Upper lobe of left lung (tissue), 6 donors: ENCODE data around the gene OGFOD3. TPM values are rescaled to one million over a fixed set of nuclear protein-coding genes. Genes with fewer than 3 reads are reported as not detected.
"Not testable (repeated sequence)": the region's sequence is repeated elsewhere in the genome, so short reads cannot be mapped to it uniquely, and the experiment has no call there.

Experiments used
- ATAC-seq, 2 donors: fragments of 200-7000 bp; cut with Tn5 transposase; one replicate each; pipeline ENCODE4 v1.9.1; 2022; ENCODE audit warnings: mild to moderate bottlenecking in 2 of 2, moderate library complexity in 2 of 2; ENCODE audit not compliant: low FRiP score in 2 of 2
- DNase-seq, 2 donors: peaks; one replicate each; pipeline ENCODE4 v3.0.0-alpha.2; 2019 to 2020
- H3K27ac ChIP-seq, 4 donors: fragments of 200-600 bp; sonication (generic); one replicate each; pipeline ENCODE4 v1.5.1; 2016 to 2019
- H3K27me3 ChIP-seq, 4 donors: fragments of 200-600 bp; sonication (generic); one replicate each; pipeline ENCODE4 v1.5.1; 2017 to 2019
- H3K36me3 ChIP-seq, 4 donors: fragments of 200-600 bp; sonication (generic); one replicate each; pipeline ENCODE4 v1.5.1; 2016 to 2019
- H3K4me1 ChIP-seq, 4 donors: fragments of 200-600 bp; sonication (generic); one replicate each; pipeline ENCODE4 v1.5.1; 2018 to 2019
- H3K4me3 ChIP-seq, 4 donors: fragments of 200-600 bp; sonication (generic); one replicate each; pipeline ENCODE4 v1.5.1; 2017 to 2019; ENCODE audit warnings: mild to moderate bottlenecking in 2 of 4, moderate library complexity in 1 of 4
- H3K9me3 ChIP-seq, 4 donors: fragments of 200-600 bp; sonication (generic); one replicate each; pipeline ENCODE4 v1.5.1; 2018 to 2019
- EP300 ChIP-seq, 4 donors: sonication (generic); formaldehyde crosslinking; IDR thresholded peaks; one replicate each; pipeline ENCODE4 v1.5.1; 2017; ENCODE audit warnings: antibody characterized with exemption in 4 of 4, control low read depth in 2 of 4
- POLR2A ChIP-seq, 4 donors: fragments of 450-650 bp; IDR thresholded peaks; one replicate each; pipeline ENCODE4 v1.5.1; 2016 to 2017; ENCODE audit warnings: antibody characterized with exemption in 4 of 4, mild to moderate bottlenecking in 2 of 4
- POLR2AphosphoS5 ChIP-seq, 2 donors: sonication (generic); formaldehyde crosslinking; IDR thresholded peaks; one replicate each; pipeline ENCODE4 v1.5.1; 2017; ENCODE audit warnings: antibody characterized with exemption in 2 of 2
- WGBS, 2 donors: methylation state at CpG; one replicate each; pipeline ENCODE4 v1.1.5; 2017 to 2018; 5-methylcytosine and 5-hydroxymethylcytosine counted together
- total RNA-seq, 6 donors: library from RNA; depleted of rRNA in 4 of 6; stranded (reverse); fragments of >200 nt in 4 of 6; gene quantifications; one replicate each; pipeline versions ENCODE4 v1.1.0 to v1.2.1, GENCODE V29; 2016 to 2021
- TF ChIP-seq, protein P1 (sequence below), 6 experiments: fragments of 450-650 bp in 4 of 6; fragments of 200-600 bp in 2 of 6; sonication (generic) in 2 of 6; IDR thresholded peaks; one replicate each; pipeline ENCODE4 v1.5.1; 2016 to 2019; ENCODE audit warnings: antibody characterized with exemption in 6 of 6
- donor health status: DM: no; HTN: no; CAD: no; lungs with moderate emphysema.
- donor health status: DM: no; HTN: yes; CAD: no; lungs with severe emphysema.

Gene OGFOD3
- total RNA-seq, 6 donors from 2014 or later = 20.0 to 76.9 (median 38.2) TPM

DNA sequence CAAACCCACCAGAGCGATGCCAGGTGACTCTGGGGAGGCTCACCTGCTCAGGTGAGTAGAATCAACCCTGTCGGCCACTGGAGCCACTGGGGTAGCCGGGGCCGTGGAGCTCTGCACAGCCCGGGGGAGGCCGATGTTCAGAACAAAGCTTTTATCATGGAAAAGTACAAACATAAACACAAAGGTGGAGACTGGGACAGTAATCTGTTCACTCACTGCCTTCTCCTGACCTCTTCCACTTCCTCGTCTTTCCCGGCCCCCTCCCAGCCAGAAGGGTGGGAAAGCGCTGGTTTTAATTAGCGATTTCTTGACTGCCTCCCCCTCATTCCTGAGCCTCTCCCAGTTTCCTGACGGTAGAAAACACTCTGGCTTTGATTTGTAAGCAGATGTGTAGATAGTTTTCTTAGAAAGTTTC, 69.1 kb downstream of the OGFOD3 start:
- no peaks in the 10 kb centered on the region for H3K36me3 ChIP-seq
- ATAC-seq (peak in 1 of 2 donors; percentile 38), DNase-seq (peak in 1 of 2 donors; percentile 57)
- no peak for TF ChIP-seq EP300 (IDR thresholded peaks at IDR 0.05)
- no peaks in the 10 kb centered on the region for H3K9me3 ChIP-seq
- H3K27me3 ChIP-seq = no peaks in the 10 kb centered on the region
- WGBS, 2 donors = 51 to 52% methylated on average over 10 to 11 of the region's 11 CpGs
- H3K4me1 ChIP-seq = peaks cover 0 to 9% (median 0%) of the 10 kb centered on the region in 4 donors
- H3K27ac ChIP-seq = no peak overlapping the region
- H3K4me3 ChIP-seq = no peak overlapping the region

DNA sequence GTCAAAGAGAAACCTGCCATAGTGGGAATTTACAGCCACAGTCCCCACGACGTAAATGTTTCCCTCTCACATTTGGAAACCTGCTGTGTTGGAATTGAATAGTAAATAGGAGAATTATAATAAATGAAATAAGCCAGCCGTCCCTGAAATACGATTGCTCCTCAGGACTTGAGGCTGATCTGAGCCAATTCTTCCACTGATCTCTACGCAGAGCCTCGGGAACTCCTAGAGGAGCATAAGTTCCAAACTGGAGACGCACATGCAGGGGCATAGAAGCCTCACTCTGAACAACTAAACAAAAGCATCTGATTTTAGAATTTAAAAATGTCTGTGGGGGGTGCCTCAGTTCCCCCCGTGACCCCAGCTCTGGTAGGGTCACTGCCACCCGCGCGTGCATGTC, 69.5 kb downstream of the OGFOD3 start:
- H3K4me3 ChIP-seq = no peak overlapping the region
- no peaks in the 10 kb centered on the region for H3K9me3 ChIP-seq
- H3K27ac ChIP-seq = no peak overlapping the region
- no peaks in the 10 kb centered on the region for H3K27me3 ChIP-seq
- WGBS, 2 donors = 74 to 85% methylated on average over 11 of the region's 11 CpGs
- DNase-seq (no peak), ATAC-seq (no peak)
- H3K36me3 ChIP-seq = no peaks in the 10 kb centered on the region
- TF ChIP-seq, protein P1, sequence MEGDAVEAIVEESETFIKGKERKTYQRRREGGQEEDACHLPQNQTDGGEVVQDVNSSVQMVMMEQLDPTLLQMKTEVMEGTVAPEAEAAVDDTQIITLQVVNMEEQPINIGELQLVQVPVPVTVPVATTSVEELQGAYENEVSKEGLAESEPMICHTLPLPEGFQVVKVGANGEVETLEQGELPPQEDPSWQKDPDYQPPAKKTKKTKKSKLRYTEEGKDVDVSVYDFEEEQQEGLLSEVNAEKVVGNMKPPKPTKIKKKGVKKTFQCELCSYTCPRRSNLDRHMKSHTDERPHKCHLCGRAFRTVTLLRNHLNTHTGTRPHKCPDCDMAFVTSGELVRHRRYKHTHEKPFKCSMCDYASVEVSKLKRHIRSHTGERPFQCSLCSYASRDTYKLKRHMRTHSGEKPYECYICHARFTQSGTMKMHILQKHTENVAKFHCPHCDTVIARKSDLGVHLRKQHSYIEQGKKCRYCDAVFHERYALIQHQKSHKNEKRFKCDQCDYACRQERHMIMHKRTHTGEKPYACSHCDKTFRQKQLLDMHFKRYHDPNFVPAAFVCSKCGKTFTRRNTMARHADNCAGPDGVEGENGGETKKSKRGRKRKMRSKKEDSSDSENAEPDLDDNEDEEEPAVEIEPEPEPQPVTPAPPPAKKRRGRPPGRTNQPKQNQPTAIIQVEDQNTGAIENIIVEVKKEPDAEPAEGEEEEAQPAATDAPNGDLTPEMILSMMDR (IDR thresholded peaks at IDR 0.05) = no peak
- no peak for TF ChIP-seq POLR2A (IDR thresholded peaks at IDR 0.05)
- no peak for TF ChIP-seq POLR2AphosphoS5 (IDR thresholded peaks at IDR 0.05)
- TF ChIP-seq EP300 (IDR thresholded peaks at IDR 0.05) = no peak
- H3K4me1 ChIP-seq = peaks cover 0 to 9% (median 0%) of the 10 kb centered on the region in 4 donors

DNA sequence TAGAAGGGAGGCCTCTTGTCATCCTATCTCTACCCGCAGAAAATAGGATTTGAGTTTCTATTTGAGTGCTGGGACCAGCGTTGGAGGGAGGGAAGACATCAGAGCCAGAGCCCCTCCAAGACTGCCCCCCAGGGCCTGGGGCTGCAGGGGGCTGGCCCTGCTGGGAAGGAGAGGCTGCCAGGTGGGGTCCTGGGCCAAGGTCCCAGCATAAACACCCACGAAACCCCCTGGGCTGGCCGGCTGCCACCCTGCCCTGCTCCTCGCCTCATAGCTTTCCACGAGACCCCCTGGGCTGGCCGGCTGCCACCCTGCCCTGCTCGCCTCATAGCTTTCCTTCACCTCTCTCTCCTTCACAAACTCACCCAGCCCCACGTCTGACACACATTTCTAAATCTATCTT, 70.0 kb downstream of the OGFOD3 start:
- WGBS, 2 donors = 78% methylated on average over 9 of the region's 9 CpGs
- no peaks in the 10 kb centered on the region for H3K36me3 ChIP-seq
- no peaks in the 10 kb centered on the region for H3K9me3 ChIP-seq
- H3K4me3 ChIP-seq = no peak overlapping the region
- H3K27ac ChIP-seq = no peak overlapping the region
- no peak for TF ChIP-seq EP300 (IDR thresholded peaks at IDR 0.05)
- no peak for TF ChIP-seq POLR2A (IDR thresholded peaks at IDR 0.05)
- no peak for TF ChIP-seq POLR2AphosphoS5 (IDR thresholded peaks at IDR 0.05)
- TF ChIP-seq, protein P1 (IDR thresholded peaks at IDR 0.05) = no peak
- no peak for ATAC-seq
- DNase-seq = peak in 1 of 2 donors; percentile 76
- H3K27me3 ChIP-seq = no peaks in the 10 kb centered on the region
- peaks cover 0 to 9% (median 0%) of the 10 kb centered on the region in 4 donors for H3K4me1 ChIP-seq

DNA sequence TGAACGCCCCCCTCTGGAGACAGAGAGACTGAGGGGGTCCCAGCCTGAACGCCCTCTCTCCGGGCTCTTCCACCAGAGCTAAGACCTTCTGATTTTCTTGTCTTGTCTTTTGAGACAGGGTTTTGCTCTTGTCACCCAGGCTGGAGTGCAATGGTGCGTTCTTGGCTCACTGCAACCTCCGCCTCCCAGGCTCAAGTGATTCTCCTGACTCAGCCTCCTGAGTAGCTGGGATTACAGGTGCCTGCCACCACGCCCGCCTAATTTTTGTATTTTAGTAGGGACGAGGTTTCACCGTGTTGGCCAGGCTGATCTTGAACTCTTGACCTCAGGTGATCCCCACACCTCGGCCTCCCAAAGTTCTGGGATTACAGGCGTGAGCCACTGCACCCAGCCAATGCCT, 70.4 kb downstream of the OGFOD3 start:
- H3K27me3 ChIP-seq, H3K27ac ChIP-seq, DNase-seq, ATAC-seq, H3K9me3 ChIP-seq, H3K36me3 ChIP-seq, H3K4me3 ChIP-seq, H3K4me1 ChIP-seq: not testable (repeated sequence)
- 82 to 90% methylated on average over 11 of the region's 11 CpGs for WGBS, 2 donors

DNA sequence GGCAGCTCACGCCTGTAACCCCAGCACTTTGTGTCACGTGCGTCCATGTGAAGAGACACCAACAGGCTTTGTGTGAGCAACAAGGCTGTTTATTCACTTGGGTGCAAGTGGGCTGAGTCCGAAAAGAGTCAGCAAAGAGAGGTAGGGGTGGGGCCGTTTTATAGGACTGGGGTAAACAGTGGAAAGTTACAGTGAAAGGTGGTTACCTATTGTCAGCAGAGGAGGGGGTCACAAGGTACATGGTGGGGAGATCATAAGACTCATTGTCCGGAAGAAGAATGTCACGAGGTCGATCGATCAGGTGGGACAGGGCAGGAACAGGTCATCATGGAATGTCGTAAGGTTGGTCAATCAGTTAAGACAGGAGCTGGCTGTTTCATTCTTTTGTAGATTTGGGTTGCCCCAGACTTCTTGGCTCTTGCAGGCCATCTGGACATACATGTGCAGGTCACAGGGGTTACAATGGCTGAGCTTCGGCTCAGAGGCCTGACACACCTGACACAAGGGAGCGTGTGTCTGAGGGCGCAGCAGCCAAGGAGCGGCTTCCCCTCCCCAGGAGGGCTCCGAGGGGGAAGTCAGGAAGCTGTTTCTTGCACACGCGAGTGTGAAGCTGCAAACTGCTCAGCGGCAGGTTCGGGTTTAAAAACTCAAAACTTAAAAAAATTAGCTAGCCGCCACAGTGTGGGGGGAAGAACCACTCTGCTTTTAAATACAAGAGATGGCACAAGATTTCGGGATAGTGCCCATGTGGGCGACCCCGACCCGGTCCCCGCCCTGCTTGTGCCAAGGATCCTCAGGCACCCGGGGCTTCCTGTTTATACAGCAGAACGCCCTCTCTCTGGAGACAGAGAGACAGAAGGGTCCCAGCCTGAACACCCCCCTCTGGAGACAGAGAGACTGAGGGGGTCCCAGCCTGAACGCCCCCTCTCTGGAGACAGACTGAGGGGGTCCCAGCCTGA, 71.8 kb downstream of the OGFOD3 start:
- Histone ChIP-seq H3K4me1 (peaks cover 0 to 3% (median 0%) of the 10 kb centered on the region in 4 donors), H3K4me3 (no peak overlapping the region), H3K9me3 (no peaks in the 10 kb centered on the region), H3K27ac (no peak overlapping the region), H3K36me3 (no peaks in the 10 kb centered on the region), H3K27me3 (no peaks in the 10 kb centered on the region)
- DNase-seq (no peak), ATAC-seq (no peak)
- 49% methylated on average over 26 to 28 of the region's 28 CpGs for WGBS, 2 donors
- TF ChIP-seq POLR2A (IDR thresholded peaks at IDR 0.05) (no peak), POLR2AphosphoS5 (IDR thresholded peaks at IDR 0.05) (no peak), EP300 (IDR thresholded peaks at IDR 0.05) (no peak)
- TF ChIP-seq, protein P1 (IDR thresholded peaks at IDR 0.05) = no peak
